Ovary (tissue), 9 donors: ENCODE results near the gene CLECL1. TPM values are rescaled to one million over a fixed set of nuclear protein-coding genes. Genes with fewer than 3 reads are reported as not detected.

Source experiments
- DNase-seq, 5 donors: peaks; one replicate each; pipeline ENCODE4 v3.0.0-alpha.2; 2019 to 2020
- H3K27ac ChIP-seq, 2 donors: fragments of 200-600 bp; one replicate each; pipeline versions ENCODE4 v1.5.1 to v1.8.0; 2019 to 2022
- H3K27me3 ChIP-seq: fragments of 200-600 bp; one replicate; pipeline ENCODE4 v1.8.0; 2022
- H3K36me3 ChIP-seq: fragments of 200-600 bp; sonication (generic); one replicate; pipeline ENCODE4 v1.5.1; 2019
- H3K4me1 ChIP-seq: one replicate; pipeline ENCODE4 v1.8.1; 2013; ENCODE audit warnings: mild to moderate bottlenecking, moderate library complexity; ENCODE audit not compliant: insufficient read depth
- H3K4me3 ChIP-seq: fragments of 200-600 bp; sonication (generic); one replicate; pipeline ENCODE4 v1.5.1; 2017
- H3K9me3 ChIP-seq, 2 donors: fragments of 200-600 bp in 1 of 2; sonication (generic) in 1 of 2; one replicate each; pipeline versions ENCODE4 v1.5.1 to v1.8.1; 2013 to 2019; ENCODE audit warnings: mild to moderate bottlenecking in 1 of 2, moderate library complexity in 1 of 2
- CTCF ChIP-seq, 3 donors: fragments of 450-650 bp in 2 of 3; fragments of 200-600 bp in 1 of 3; IDR thresholded peaks; one replicate each; pipeline versions ENCODE4 v1.5.1 to v1.8.0; 2016 to 2022; ENCODE audit warnings: antibody characterized with exemption in 3 of 3, mild to moderate bottlenecking in 1 of 3
- EP300 ChIP-seq: sonication (generic); formaldehyde crosslinking; IDR thresholded peaks from one replicate; pipeline ENCODE4 v1.6.1; 2017; ENCODE audit warnings: antibody characterized with exemption
- POLR2A ChIP-seq: fragments of 450-650 bp; IDR thresholded peaks from one replicate; pipeline ENCODE4 v1.6.1; 2017; ENCODE audit warnings: antibody characterized with exemption, mild to moderate bottlenecking, moderate library complexity
- WGBS, 3 donors: extraction: QIAGEN DNeasy Blood & Tissue Kit in 1 of 3; methylation state at CpG; one replicate each; pipeline versions ENCODE4 v1.1.5 to v1.1.7; 2013 to 2017; 5-methylcytosine and 5-hydroxymethylcytosine counted together
- intact Hi-C, 4 donors: fragments of 100-400 bp; cut with DNase I; formaldehyde crosslinking; loops; one replicate each; pipeline versions ENCODE4 v1.11.0 to v1.15.1; 2022 to 2023
- polyA plus RNA-seq, 2 donors: library from polyadenylated mRNA; stranded (reverse); fragments of 200-250 nt in 1 of 2; fragments of 350-450 nt in 1 of 2; fragmentation: Illumina TruSeq in 1 of 2; extraction: RNeasy Lipid Tissue Mini Kit (QIAGEN cat#74804) in 1 of 2; gene quantifications; one replicate each; pipeline ENCODE4 v1.2.3, GENCODE V29; 2013 to 2014
- total RNA-seq, 7 donors: library from RNA; depleted of rRNA in 2 of 7; stranded (reverse); fragments of >200 nt in 2 of 7; fragmentation: NEBNext Ultra II Directional in 3 of 7; extraction: Animal tissue kit (Norgen Biotek cat#: 25700) in 3 of 7; gene quantifications; one replicate each; pipeline versions ENCODE4 v1.1.0 to v1.2.4, GENCODE V29; 2016 to 2023
- donor health status: DM: no; HTN: no; CAD: no; lungs with moderate emphysema.
- donor health status: DM: no; HTN: no; CAD: no.
- donor health status: Bipolar disorder and iron deficiency.
- donor health status: DM: yes; HTN: yes; CAD: no.
- donor health status: DM: no; HTN: no; CAD: no.
- donor health status: DM: yes; HTN: yes; CAD: no.

CLECL1 gene
- total and polyA plus RNA-seq, 9 donors, result 0.53 to 0.73 (median 0.59) TPM; not detected in 5

- H3K4me1 ChIP-seq, result no peaks in the 10 kb centered on the region
- 63 to 77% (median 68%) methylated on average over 6 of the region's 6 CpGs for WGBS, 3 donors
- no peak within 1 kb of the TSS for H3K4me3 ChIP-seq
- DNase-seq, result no peak
- no peaks in the 10 kb centered on the region for H3K36me3 ChIP-seq
- H3K9me3 ChIP-seq, result no peaks in the 10 kb centered on the region
- intact Hi-C loops, result no loop called here
- no peaks in the 10 kb centered on the region for H3K27me3 ChIP-seq
- H3K27ac ChIP-seq, result no peak within 1 kb of the TSS
- no peak for TF ChIP-seq EP300
- TF ChIP-seq CTCF (IDR thresholded peaks at IDR 0.05), result no peak
- TF ChIP-seq POLR2A, result no peak
These were observed 28.0 kb upstream of the CLECL1 start, which contains the start of gene CD69 for GRCh38 chr12:9760699-9761418. CD69 (minus strand) TSS chr12:9760901; CDS start chr12:9760820, 81 bp downstream.

- Histone ChIP-seq H3K9me3 (no peaks in the 10 kb centered on the region), H3K4me3 (no peak overlapping the region), H3K36me3 (no peaks in the 10 kb centered on the region), H3K4me1 (no peaks in the 10 kb centered on the region), H3K27ac (no peak overlapping the region), H3K27me3 (no peaks in the 10 kb centered on the region)
- 95 to 97% (median 96%) methylated on average over 1 of the region's 1 CpG for WGBS, 3 donors
- no peak for DNase-seq
- TF ChIP-seq POLR2A (no peak), CTCF (IDR thresholded peaks at IDR 0.05) (no peak), EP300 (no peak)
- intact Hi-C loops, result no loop called here
These were observed 27.2 kb upstream of the CLECL1 start for GRCh38 chr12:9760120-9760519.

- Histone ChIP-seq H3K27me3 (no peaks in the 10 kb centered on the region), H3K36me3 (no peaks in the 10 kb centered on the region), H3K9me3 (no peaks in the 10 kb centered on the region), H3K4me3 (no peak overlapping the region), H3K27ac (no peak overlapping the region), H3K4me1 (no peaks in the 10 kb centered on the region)
- WGBS, 3 donors, result 85 to 97% (median 94%) methylated on average over 1 of the region's 1 CpG
- intact Hi-C loops, result loop anchor here in 1 of 4 donors (10.0 kb wide), 1 partner anchor 145 kb away; no protein-coding TSS in a partner anchor
- TF ChIP-seq CTCF (IDR thresholded peaks at IDR 0.05), result no peak
- no peak for DNase-seq
These were observed 26.8 kb upstream of the CLECL1 start for GRCh38 chr12:9759694-9760093.

GRCh38 chr12:9758119-9758518 is 25.2 kb upstream of the CLECL1 start:
- Histone ChIP-seq H3K27ac (no peak overlapping the region), H3K27me3 (no peaks in the 10 kb centered on the region), H3K9me3 (no peaks in the 10 kb centered on the region), H3K36me3 (no peaks in the 10 kb centered on the region), H3K4me1 (no peaks in the 10 kb centered on the region), H3K4me3 (no peak overlapping the region)
- 78 to 96% (median 93%) methylated on average over 3 of the region's 3 CpGs for WGBS, 3 donors
- TF ChIP-seq EP300 (no peak), CTCF (IDR thresholded peaks at IDR 0.05) (no peak), POLR2A (no peak)
- no peak for DNase-seq
- intact Hi-C loops, result loop anchor here in 1 of 4 donors (10.0 kb wide), 1 partner anchor 147 kb away; no protein-coding TSS in a partner anchor
